K562 treated with DMSO at 1 percent for 48 hours (cell line): ENCODE results near the gene RAPSN. TPM values are rescaled to one million over a fixed set of nuclear protein-coding genes. Genes with fewer than 3 reads are reported as not detected.

Source experiments
- total RNA-seq: library from RNA; unstranded; fragments of 300-600 nt; gene quantifications from 2 replicates; pipeline ENCODE4 v1.2.3, GENCODE V29; 2022; ENCODE audit warnings: low replicate concordance; ENCODE audit errors: extremely low read depth

The RAPSN gene
- total RNA-seq: not detected in 2 replicates

DNA sequence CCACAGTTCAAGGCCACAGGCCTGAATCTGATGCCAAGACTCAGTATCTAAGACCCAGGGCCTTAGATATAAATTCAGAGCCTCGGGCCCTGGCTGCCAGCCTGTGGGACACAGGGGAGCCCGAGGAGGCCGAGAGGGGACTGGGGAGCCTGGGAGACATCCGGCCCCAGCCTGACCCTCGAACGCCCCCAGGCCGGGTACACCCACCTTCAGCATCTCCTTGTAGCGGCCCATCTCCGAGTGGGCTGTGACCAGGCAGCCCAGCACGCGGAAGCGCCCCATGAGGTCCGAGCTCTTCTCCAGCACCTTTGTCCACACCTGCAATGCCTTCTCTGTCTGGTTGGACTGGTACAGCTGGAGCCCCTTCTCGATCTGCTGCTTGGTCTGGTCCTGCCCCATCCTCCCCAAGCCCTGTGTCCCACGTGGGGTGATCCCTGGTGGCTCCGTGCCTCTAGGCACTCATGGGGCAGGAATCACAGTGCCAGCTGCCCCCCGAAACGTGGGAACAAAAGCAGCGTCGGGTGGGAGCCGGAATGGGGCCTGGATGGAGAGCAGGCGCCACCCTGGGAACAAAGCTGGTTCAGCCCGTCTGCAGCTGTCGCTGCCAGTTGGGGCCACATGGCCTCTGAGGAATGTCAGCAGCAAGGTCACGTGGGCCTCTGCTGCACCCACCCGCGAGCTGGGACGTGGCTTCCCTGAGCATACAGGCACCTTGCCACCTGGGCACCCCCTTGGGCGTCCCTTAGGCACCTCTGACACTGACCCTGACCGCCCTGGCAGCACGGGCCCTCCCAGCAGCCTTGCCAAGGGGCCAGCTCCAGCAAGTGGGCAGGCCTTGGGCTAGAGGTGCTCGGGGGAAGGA, at the start of gene RAPSN:
Gene RAPSN (minus strand): TSS at position 571 of the 862 bp plus-strand sequence. CDS start 172 bp downstream, at position 399.

GRCh38 chr11:47426062-47426956, 22.6 kb downstream of the RAPSN start, which contains the start of gene PSMC3:
Gene PSMC3 (minus strand): TSS chr11:47426439. CDS start chr11:47426279, 160 bp downstream.

DNA sequence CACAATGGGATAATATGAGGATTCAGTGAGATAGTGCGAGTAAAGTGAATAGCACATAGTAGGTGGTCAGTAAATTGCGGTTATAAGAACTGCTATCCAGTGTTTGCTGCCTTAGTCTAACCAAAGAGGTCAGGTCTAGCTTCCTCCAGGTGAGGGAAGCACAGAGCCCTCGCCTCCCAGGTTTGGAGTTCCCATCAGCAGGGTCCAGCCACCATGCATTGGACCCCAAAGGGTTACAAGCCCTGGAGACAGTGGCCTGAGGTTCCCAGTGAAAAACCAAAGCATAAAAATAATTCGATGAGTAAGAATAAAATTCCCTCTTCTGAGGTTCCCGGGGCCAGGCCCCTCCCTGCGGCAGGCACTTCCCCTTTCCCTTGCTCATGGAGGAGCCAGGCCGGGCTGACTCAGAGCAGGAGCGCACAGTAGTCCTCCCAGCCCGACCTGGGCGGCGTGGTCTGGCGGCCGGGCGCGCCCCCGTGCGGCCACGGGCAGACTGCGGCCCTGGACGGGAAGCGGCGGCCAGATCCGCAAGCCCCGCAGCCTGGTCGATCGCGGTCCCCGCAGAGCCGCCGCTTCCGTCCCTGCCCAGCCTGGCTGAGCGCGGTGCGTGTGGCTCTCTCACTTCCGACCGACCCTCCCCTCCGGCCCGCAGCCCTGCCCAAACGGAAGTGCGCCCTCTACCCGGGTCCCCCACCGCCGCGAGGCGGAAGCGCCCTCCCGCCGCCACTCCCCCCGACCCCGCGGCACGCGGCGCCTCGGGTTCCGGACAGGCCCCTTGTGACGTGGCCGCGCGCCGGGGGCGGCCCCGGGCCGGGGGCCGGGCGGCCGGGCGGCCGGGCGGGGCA, 41.0 kb downstream of the RAPSN start, which contains the start of gene SLC39A13:
Gene SLC39A13 (plus strand): TSS at position 845 of the 845 bp plus-strand sequence. CDS start 1,505 bp downstream, outside the sequence.

Other genes starting within 250 kb of the RAPSN start
- gene DDB2, start 234.2 kb downstream of the RAPSN start, total RNA-seq: not detected in 2 replicates
- not detected in 2 replicates for gene ACP2, start 200.3 kb downstream of the RAPSN start, total RNA-seq
- gene NR1H3, start 191.1 kb downstream of the RAPSN start, total RNA-seq: not detected in 2 replicates
- gene MADD, start 179.0 kb downstream of the RAPSN start, total RNA-seq: not detected in 2 replicates
- not detected in 2 replicates for gene MYBPC3, start 96.4 kb downstream of the RAPSN start, total RNA-seq
- gene SPI1, start 70.6 kb downstream of the RAPSN start, total RNA-seq: not detected in 2 replicates
- not detected in 2 replicates for gene SLC39A13, start 40.5 kb downstream of the RAPSN start, total RNA-seq
- gene PSMC3, start 22.7 kb downstream of the RAPSN start, total RNA-seq: not detected in 2 replicates
- not detected in 2 replicates for gene CELF1, start 104.0 kb upstream of the RAPSN start, total RNA-seq
- not detected in 2 replicates for gene PTPMT1, start 116.5 kb upstream of the RAPSN start, total RNA-seq
- gene KBTBD4, start 129.8 kb upstream of the RAPSN start, total RNA-seq: not detected in 2 replicates
- gene NDUFS3, start 129.9 kb upstream of the RAPSN start, total RNA-seq: not detected in 2 replicates
- not detected in 2 replicates for gene FAM180B, start 137.5 kb upstream of the RAPSN start, total RNA-seq
- gene C1QTNF4, start 145.3 kb upstream of the RAPSN start, total RNA-seq: not detected in 2 replicates
- gene MTCH2, start 193.4 kb upstream of the RAPSN start, total RNA-seq: not detected in 2 replicates